Neural progenitor cell (in vitro differentiated cells): ENCODE measurements around the gene PCSK4. TPM values are rescaled to one million over a fixed set of nuclear protein-coding genes. Genes with fewer than 3 reads are reported as not detected.

Experiments used
- DNase-seq: peaks from one replicate; pipeline ENCODE4 v3.0.0-alpha.2; 2016; ENCODE audit warnings: low spot score
- H2AFZ ChIP-seq: fragments of 200-600 bp; sonication (generic); replicated peaks from 2 replicates; pipeline ENCODE4 v1.6.1; 2016; ENCODE audit warnings: antibody characterized with exemption
- H3F3A ChIP-seq: fragments of 200-600 bp; sonication (generic); 2 replicates; pipeline ENCODE4 v1.6.1; 2016; ENCODE audit warnings: antibody characterized with exemption, low read depth
- H3K27ac ChIP-seq: fragments of 200-600 bp; sonication (generic); 2 replicates; pipeline ENCODE4 v1.5.1; 2016; ENCODE audit warnings: mild to moderate bottlenecking
- H3K27me3 ChIP-seq: fragments of 200-600 bp; sonication (generic); 2 replicates; pipeline ENCODE4 v1.6.1; 2016; ENCODE audit warnings: mild to moderate bottlenecking, moderate library complexity
- H3K36me3 ChIP-seq: fragments of 200-600 bp; sonication (generic); 2 replicates; pipeline ENCODE4 v1.5.1; 2016
- H3K4me1 ChIP-seq: fragments of 200-600 bp; sonication (generic); 2 replicates; pipeline ENCODE4 v1.6.1; 2016; ENCODE audit warnings: mixed run types
- H3K4me2 ChIP-seq: fragments of 200-600 bp; sonication (generic); 2 replicates; pipeline ENCODE4 v1.6.1; 2016
- H3K4me3 ChIP-seq: fragments of 200-600 bp; sonication (generic); 2 replicates; pipeline ENCODE4 v1.5.1; 2016
- H3K79me2 ChIP-seq: fragments of 200-600 bp; sonication (generic); 2 replicates; pipeline ENCODE4 v1.6.1; 2016; ENCODE audit warnings: low read depth
- H3K9ac ChIP-seq: fragments of 200-600 bp; sonication (generic); 2 replicates; pipeline ENCODE4 v1.6.1; 2016
- H3K9me3 ChIP-seq: fragments of 200-600 bp; sonication (generic); 2 replicates; pipeline ENCODE4 v1.5.1; 2016; ENCODE audit warnings: low read depth
- H4K20me1 ChIP-seq: fragments of 200-600 bp; sonication (generic); 2 replicates; pipeline ENCODE4 v1.6.1; 2016; ENCODE audit warnings: low read depth
- H3K27ac Mint-ChIP-seq: 3 replicates; pipeline ENCODE4 v1.8.0; 2021; ENCODE audit warnings: mixed read lengths
- H3K27me3 Mint-ChIP-seq: 2 replicates; pipeline ENCODE4 v1.8.0; 2022; ENCODE audit warnings: low read depth, mild to moderate bottlenecking, inconsistent platforms, moderate library complexity, mixed read lengths; ENCODE audit not compliant: insufficient read depth
- H3K36me3 Mint-ChIP-seq: 3 replicates; pipeline ENCODE4 v1.8.0; 2021; ENCODE audit warnings: mixed read lengths
- H3K4me1 Mint-ChIP-seq: 3 replicates; pipeline ENCODE4 v1.8.0; 2021; ENCODE audit warnings: mixed read lengths
- H3K4me3 Mint-ChIP-seq: 3 replicates; pipeline ENCODE4 v1.8.0; 2021; ENCODE audit warnings: mild to moderate bottlenecking, moderate library complexity, mixed read lengths
- H3K9me3 Mint-ChIP-seq: 3 replicates; pipeline ENCODE4 v1.8.0; 2020; ENCODE audit warnings: mixed read lengths
- CTCF ChIP-seq: fragments of 200-600 bp; sonication (generic); IDR thresholded peaks from 2 replicates; pipeline ENCODE4 v1.5.1; 2017; ENCODE audit warnings: antibody characterized with exemption, mild to moderate bottlenecking
- EZH2 ChIP-seq: fragments of 200-600 bp; sonication (generic); IDR thresholded peaks from 2 replicates; pipeline ENCODE4 v1.6.1; 2017; ENCODE audit warnings: antibody characterized with exemption, mild to moderate bottlenecking, moderate library complexity
- EZH2phosphoT487 ChIP-seq: fragments of 200-600 bp; sonication (generic); IDR thresholded peaks from 2 replicates; pipeline ENCODE4 v1.6.1; 2017; ENCODE audit warnings: antibody characterized with exemption
- total RNA-seq: library from RNA; depleted of rRNA; stranded (reverse); fragments of >200 nt; gene quantifications from 2 replicates; pipeline ENCODE4 v1.2.3, GENCODE V29; 2015; ENCODE audit warnings: low replicate concordance

Gene PCSK4
- total RNA-seq, 1 donor from 2014 or later, result 3.6 TPM

GRCh38 chr19:1432507-1432887 is 57.7 kb downstream of the PCSK4 start:
- H3K27ac Mint-ChIP-seq, result no peak overlapping the region
- H3K27me3 Mint-ChIP-seq, result peaks cover 5% of the 10 kb centered on the region
- Histone ChIP-seq H3K4me2 (no peak overlapping the region), H3K27ac (no peak overlapping the region), H3F3A (peaks cover 28% of the 10 kb centered on the region), H3K4me3 (no peak overlapping the region), H3K27me3 (no peaks in the 10 kb centered on the region), H2AFZ (no peak overlapping the region), H3K9me3 (no peaks in the 10 kb centered on the region), H3K36me3 (no peaks in the 10 kb centered on the region), H3K9ac (no peak overlapping the region), H4K20me1 (peaks cover 63% of the 10 kb centered on the region), H3K79me2 (no peaks in the 10 kb centered on the region), H3K4me1 (no peaks in the 10 kb centered on the region)
- H3K9me3 Mint-ChIP-seq, result no peaks in the 10 kb centered on the region
- peaks cover 11% of the 10 kb centered on the region for H3K4me1 Mint-ChIP-seq
- no peak overlapping the region for H3K4me3 Mint-ChIP-seq
- no peak for DNase-seq
- no peak for TF ChIP-seq EZH2
- no peak for TF ChIP-seq EZH2phosphoT487
- TF ChIP-seq CTCF, result no peak
- peaks cover 10% of the 10 kb centered on the region for H3K36me3 Mint-ChIP-seq

DNA sequence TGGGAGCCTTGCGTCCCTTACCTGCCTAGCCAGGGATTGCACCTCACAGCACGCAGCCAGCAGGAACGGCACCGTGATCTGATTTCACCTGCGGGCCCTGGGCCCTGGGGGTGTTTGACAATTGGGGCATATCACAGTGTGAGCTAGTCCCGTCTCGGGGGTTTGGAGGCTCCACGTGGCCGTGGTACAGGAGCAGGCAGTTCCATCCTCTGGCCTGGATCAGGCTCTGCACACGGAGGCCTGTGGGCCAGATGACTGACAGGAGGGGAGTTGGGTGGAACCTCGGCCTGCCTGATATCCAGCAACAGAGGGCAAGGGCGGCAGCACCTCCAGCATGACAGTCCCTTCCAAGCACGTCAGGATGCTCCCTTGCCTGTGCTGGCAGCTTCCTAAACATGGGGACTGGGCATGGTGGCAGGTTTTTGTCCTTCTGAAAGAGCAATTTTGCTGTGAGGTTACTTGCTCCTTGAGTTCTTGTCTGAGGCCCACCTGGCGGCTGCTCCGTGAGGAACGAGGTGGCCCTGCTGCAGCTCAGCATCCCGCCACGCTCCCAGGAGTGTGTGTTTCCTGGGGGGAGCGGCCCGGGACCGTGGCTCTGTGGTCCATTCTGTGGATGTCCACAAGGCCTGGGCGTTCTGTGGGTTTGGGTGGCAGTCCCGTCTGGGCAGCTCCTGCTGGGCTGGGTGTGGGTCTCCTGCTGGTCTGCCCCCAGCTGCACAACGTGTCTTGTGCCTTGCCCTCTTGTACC is 58.2 kb downstream of the PCSK4 start:
- Histone ChIP-seq H3K79me2 (peaks cover 3% of the 10 kb centered on the region), H3K27me3 (no peaks in the 10 kb centered on the region), H3K4me1 (no peaks in the 10 kb centered on the region), H3K36me3 (no peaks in the 10 kb centered on the region), H3K27ac (no peak overlapping the region), H3K4me2 (no peak overlapping the region), H3K9ac (no peak overlapping the region), H3K4me3 (no peak overlapping the region), H4K20me1 (peaks cover 69% of the 10 kb centered on the region), H3F3A (peaks cover 22% of the 10 kb centered on the region), H2AFZ (no peak overlapping the region), H3K9me3 (no peaks in the 10 kb centered on the region)
- Mint-ChIP-seq H3K4me3 (no peak overlapping the region), H3K27me3 (peaks cover 5% of the 10 kb centered on the region), H3K27ac (no peak overlapping the region), H3K4me1 (peaks cover 14% of the 10 kb centered on the region), H3K36me3 (peaks cover 10% of the 10 kb centered on the region), H3K9me3 (no peaks in the 10 kb centered on the region)
- no peak for DNase-seq
- TF ChIP-seq CTCF (no peak), EZH2 (no peak), EZH2phosphoT487 (no peak)

Other genes starting within 250 kb of the PCSK4 start
- 7.1 and 52.0 TPM in 2 replicates for gene ATP5F1D, start 248.6 kb downstream of the PCSK4 start, total RNA-seq
- gene MIDN, start 241.8 kb downstream of the PCSK4 start, total RNA-seq, result 16.1 and 51.3 TPM in 2 replicates
- 395 and 737 TPM in 2 replicates for gene CIRBP, start 221.0 kb downstream of the PCSK4 start, total RNA-seq
- 4.8 and 14.6 TPM in 2 replicates for gene FAM174C, start 214.8 kb downstream of the PCSK4 start, total RNA-seq
- gene EFNA2, start 204.5 kb downstream of the PCSK4 start, total RNA-seq, result 13.2 and 34.7 TPM in 2 replicates
- gene NDUFS7, start 106.4 kb downstream of the PCSK4 start, total RNA-seq, result 15.4 and 69.3 TPM in 2 replicates
- gene GAMT, start 88.8 kb downstream of the PCSK4 start, total RNA-seq, result 13.8 and 53.7 TPM in 2 replicates
- 107 and 121 TPM in 2 replicates for gene DAZAP1, start 82.8 kb downstream of the PCSK4 start, total RNA-seq
- 1,918 and 2,648 TPM in 2 replicates for gene RPS15, start 52.0 kb downstream of the PCSK4 start, total RNA-seq
- gene APC2, start 40.2 kb downstream of the PCSK4 start, total RNA-seq, result 1.3 and 12.2 TPM in 2 replicates
- 14.4 and 40.4 TPM in 2 replicates for gene C19orf25, start 11.1 kb downstream of the PCSK4 start, total RNA-seq
- 4.8 and 13.0 TPM in 2 replicates for gene REEP6, start 831 bp upstream of the PCSK4 start, total RNA-seq
- gene ADAMTSL5, start 22.7 kb upstream of the PCSK4 start, total RNA-seq, result 0.12 and 0.13 TPM in 2 replicates
- 0.81 TPM in 1 of 2 replicates, not detected in the other for gene PLK5, start 33.7 kb upstream of the PCSK4 start, total RNA-seq
- gene MEX3D, start 78.0 kb upstream of the PCSK4 start, total RNA-seq, result 15.9 and 87.3 TPM in 2 replicates
- gene MBD3, start 102.5 kb upstream of the PCSK4 start, total RNA-seq, result 34.2 and 117 TPM in 2 replicates
- 37.4 and 51.4 TPM in 2 replicates for gene UQCR11, start 115.1 kb upstream of the PCSK4 start, total RNA-seq
- gene TCF3, start 162.3 kb upstream of the PCSK4 start, total RNA-seq, result 131 and 332 TPM in 2 replicates